NCI-H226 (cell line): ENCODE results near the gene PSMA3.

Source experiments
- DNase-seq: peaks from one replicate; pipeline ENCODE4 v3.0.0-alpha.2; 2015

The PSMA3 gene

GRCh38 chr14:58272588-58273372, 28.1 kb downstream of the PSMA3 start:
- no peak for DNase-seq

GRCh38 chr14:58274881-58275280, 30.2 kb downstream of the PSMA3 start:
- DNase-seq, result no peak

- DNase-seq, result no peak
These were observed 31.0 kb downstream of the PSMA3 start for GRCh38 chr14:58275527-58276190.

- no peak for DNase-seq
These were observed 31.6 kb downstream of the PSMA3 start for GRCh38 chr14:58276208-58276607.

GRCh38 chr14:58278177-58278576, 33.5 kb downstream of the PSMA3 start:
- no peak for DNase-seq

DNA sequence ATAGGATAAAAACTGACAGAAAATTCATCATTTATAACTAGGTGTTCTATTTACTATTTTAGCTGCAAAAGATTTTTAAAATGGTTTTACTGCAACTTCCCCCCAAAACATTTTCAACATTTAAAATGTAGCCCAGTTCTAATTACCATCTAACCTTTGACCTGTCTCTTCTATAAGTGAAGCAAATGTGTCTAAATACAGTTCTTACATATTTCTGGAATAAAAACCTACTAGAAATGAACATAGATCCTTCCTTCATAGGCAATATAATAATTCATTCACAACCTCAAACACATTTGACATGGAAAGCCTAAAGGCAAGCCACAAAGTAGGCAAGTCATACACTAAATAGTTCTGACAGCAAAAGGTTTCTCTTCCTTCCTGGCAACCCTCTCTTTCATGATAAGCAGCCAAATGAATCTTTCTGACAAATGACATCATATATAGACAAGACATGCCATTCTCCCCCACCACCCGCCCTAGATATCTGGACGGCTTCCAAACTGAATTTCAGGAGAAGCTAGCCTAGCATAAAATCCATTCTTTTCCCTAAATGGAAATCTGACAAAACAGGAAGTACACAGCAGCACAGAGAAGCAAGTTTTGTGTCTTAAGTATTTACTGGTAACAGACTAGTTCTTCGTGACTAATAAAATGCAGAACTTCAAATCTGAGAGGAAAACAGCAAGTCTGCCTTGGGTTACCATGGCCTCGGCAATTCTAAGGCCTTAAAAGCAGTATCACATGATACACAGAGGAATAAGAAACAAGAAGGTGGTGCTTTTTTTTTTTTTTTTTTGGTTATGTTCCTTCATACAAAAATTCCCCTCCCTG, 36.5 kb downstream of the PSMA3 start:
- DNase-seq, result peak; percentile 95

DNA sequence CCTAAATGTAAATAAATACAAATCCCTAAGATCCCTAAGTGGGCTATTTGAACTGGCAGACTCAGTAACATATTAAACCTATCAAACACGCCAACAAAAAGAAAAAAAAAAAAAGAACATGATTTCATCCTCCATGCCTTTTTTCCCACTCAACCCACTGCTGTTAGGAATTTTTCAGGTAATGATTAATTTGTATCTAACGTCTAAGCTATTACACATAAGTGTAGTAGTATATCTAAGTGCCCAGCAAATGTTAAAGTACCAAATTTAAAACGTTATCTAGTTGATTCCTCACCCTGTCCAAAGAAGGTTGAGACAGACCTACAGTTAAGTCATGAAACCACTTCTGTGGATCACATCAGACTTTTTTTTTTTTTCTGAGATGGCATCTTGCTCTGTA, 37.3 kb downstream of the PSMA3 start:
- no peak for DNase-seq

GRCh38 chr14:58282925-58283593, 38.4 kb downstream of the PSMA3 start:
- DNase-seq, result no peak

DNA sequence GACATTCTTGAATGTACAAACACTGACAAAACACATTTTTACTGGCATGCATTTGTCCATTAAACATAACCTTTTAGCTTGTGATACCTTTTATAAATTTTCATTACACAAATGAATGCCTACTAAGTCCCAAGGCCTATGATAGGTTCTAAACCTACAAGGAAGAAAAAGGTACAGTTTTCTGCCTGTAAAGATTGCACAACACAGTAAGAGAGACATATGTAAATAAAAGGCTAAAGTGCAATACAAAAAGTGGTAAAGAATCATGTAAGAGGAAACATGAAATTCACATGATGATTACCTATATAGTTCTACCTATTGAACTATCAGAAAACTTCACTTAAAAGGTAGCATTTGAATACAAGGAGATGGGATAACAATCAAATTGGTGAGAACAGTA, 39.1 kb downstream of the PSMA3 start:
- no peak for DNase-seq

DNA sequence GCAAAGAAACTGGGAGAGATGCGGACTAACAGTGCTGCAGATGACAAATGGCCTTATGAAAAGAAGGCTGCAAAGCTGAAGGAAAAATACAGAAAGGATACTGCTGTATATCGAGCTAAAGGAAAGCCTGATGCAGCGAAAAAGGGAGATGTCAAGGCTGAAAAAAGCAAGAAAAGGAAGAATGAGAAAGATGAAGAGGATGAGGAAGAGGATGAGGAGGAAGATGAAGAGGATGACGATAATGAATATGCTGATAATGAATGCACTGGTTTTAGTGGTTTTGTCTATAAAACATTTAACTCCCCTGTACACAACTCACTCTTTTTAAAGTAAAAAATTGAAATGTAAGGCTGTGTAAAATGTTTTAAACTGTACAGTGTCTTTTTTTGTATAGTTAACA, 40.5 kb downstream of the PSMA3 start:
- no peak for DNase-seq

GRCh38 chr14:58287607-58288042, 43.0 kb downstream of the PSMA3 start:
- DNase-seq, result no peak

DNA sequence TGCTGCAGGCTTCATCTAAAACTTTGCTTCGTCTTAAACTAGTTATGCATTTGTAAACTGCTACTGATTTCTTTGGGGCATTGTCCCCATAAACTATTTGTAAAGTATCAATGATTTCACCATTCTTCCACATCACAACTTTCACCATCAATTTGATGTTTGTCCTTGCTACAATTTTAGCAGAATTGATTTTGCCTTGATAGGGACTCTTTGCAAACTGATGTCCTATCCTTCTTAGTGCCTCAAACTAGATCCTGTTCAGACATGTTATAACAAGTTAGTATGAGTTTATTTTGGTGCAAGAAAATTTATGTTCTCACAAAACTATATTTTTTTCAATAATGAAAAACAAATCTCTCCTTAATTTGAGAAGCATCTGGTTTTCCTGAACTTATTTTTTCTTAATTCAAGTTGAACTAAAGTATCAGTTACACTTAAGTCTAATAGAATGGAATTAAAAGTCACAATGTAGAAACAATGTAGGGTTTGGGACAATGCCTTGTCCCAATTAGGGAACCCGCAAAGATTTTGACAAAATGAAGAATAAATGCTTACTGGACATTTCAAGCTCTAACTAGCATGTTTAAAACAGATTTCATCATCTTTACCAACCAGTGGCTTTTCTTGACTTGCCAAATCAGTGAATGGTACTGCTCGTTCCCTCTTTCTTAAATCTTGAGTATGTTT, 43.6 kb downstream of the PSMA3 start:
- DNase-seq, result no peak

GRCh38 chr14:58291646-58292045, 47.0 kb downstream of the PSMA3 start:
- DNase-seq, result no peak

GRCh38 chr14:58292187-58292586, 47.5 kb downstream of the PSMA3 start:
- DNase-seq, result no peak

- DNase-seq, result no peak
These were observed 49.6 kb downstream of the PSMA3 start for GRCh38 chr14:58294201-58294600.

GRCh38 chr14:58296726-58297125, 52.1 kb downstream of the PSMA3 start:
- peak; percentile 6 for DNase-seq

DNA sequence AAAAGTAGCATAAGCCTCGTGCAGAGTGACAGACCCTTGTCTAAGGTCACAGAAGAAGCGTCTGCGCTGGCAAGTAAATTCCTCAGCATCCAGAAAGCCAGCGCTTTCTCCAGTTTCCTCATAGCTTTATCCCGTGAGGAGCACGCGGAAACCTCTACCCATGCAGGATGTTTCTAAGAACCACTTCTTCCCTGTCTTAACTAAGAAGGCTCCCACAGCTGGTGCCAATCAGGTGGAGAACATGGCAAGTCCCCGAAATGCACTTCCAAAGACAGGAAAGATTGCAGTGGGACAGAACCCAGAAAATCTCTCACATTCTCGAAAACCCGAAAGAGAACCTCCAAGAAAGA, 52.7 kb downstream of the PSMA3 start:
- DNase-seq, result peak; percentile 2

DNA sequence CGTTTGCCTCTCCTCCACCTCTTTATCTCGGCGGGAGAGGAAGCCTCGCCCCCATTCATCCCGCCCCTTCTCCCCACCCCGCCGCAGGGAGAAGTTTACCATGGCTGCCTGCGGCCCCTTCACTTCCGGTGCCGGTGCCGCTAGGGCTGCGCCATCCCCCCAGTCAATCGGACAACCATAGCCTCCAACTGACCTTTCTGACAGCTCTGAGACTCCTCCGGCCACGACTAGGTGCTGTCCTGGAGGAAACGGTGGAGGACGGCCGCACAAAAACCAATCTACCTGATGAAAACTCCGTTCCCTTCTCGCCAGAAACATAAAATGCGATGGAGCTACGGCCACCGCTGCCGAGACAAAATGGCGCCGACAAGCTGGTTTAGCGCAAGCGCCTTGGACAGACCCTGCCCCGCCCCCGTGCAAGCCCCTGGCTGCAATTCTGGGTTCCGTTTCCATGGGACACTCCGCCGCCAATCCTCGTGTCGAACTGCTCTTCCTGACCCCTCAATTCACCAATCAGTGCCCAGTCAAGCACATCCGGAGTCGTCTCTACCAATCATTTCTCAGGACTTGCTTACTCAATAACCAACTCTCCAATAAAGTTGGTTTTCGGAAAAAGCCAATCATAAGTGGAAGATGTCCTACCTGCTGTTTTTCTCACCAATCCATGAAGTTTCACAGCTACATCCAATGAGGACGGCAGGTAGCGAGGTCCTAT, 53.3 kb downstream of the PSMA3 start:
- peak; percentile 100 for DNase-seq

DNA sequence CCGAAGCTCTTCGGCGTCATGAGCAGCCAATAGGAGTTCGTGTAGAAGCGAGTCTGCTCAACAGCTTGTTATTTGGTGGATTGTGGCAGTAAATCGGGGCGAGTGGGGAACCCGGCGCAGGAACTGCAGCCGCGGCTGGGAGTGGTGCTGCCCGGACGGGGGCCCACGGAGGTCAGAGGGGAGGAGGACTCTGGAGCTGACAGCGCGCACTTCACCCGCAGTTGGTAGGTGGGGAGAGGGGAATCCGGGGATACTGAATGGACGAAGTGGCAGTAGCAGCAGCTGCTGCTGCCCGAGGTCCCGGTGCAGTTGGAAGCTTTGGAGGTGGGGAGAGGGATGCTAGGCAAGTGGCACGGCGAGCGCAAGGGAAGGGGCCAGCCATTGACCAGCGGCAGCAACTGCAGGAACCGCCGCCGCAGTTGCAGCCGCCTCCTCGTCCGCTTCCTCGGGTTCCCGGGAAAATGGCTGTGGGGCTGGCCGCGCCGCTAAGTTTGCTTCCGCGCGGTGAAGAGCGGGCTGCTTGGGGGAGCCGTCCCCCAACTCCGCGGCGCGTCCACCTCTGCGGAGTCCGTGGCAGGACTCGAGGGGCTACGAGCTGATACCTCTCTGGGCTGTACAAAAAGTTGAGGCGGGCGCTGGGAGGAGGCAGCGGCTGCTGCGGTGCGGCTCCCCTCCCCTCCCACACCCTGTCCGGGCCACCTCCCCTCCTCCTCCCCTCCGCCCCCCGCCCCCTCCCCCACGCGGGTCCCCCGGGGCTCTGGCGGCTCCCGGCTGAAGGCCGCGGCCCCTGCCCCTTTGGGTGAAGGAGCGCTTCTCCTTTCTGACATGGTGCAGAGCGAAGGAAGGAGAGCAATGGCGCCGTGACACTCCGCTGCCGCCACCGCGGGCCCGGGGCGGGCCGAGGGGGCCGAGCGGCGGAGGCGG, 54.1 kb downstream of the PSMA3 start, which contains the start of gene ARID4A:
Gene ARID4A, plus strand, starts transcription at position 79 of the 924 bp plus-strand sequence. CDS start 1,300 bp downstream, outside the sequence.
- peak; percentile 14 for DNase-seq
